Measurements from ENCODE around the gene TTLL9. TPM values are rescaled to one million over a fixed set of nuclear protein-coding genes. Genes with fewer than 3 reads are reported as not detected.
A peak's percentile ranks its signal among the peaks of the same experiment; 100 is the strongest.
"Not testable (repeated sequence)": the region's sequence is repeated elsewhere in the genome, so short reads cannot be mapped to it uniquely, and the experiment has no call there.

The TTLL9 gene
- total RNA-seq, 1 donor from 2014 or later: 0.37 TPM

- H3K27ac Mint-ChIP-seq (ENCODE audit: unreplicated experiment): no peak overlapping the region
- H3K4me1 Mint-ChIP-seq (ENCODE audit: low read depth): peaks cover 12% of the 10 kb centered on the region
- peak; percentile 54 for DNase-seq (ENCODE audit: low spot score)
- H3K27me3 Mint-ChIP-seq (ENCODE audit: low read depth): peaks cover 2% of the 10 kb centered on the region
- TF ChIP-seq CTCF (IDR thresholded peaks at IDR 0.05): no peak
- H3K36me3 Mint-ChIP-seq (ENCODE audit: low read depth): no peaks in the 10 kb centered on the region
- H3K9me3 Mint-ChIP-seq (ENCODE audit: low read depth): no peaks in the 10 kb centered on the region
- no peak overlapping the region for H3K4me3 Mint-ChIP-seq (ENCODE audit: unreplicated experiment)
These were observed 46.3 kb upstream of the TTLL9 start for GRCh38 chr20:31824125-31824485.

- H3K9me3 Mint-ChIP-seq (ENCODE audit: low read depth): no peaks in the 10 kb centered on the region
- TF ChIP-seq CTCF (IDR thresholded peaks at IDR 0.05): no peak
- H3K27ac Mint-ChIP-seq (ENCODE audit: unreplicated experiment): no peak overlapping the region
- no peak overlapping the region for H3K4me3 Mint-ChIP-seq (ENCODE audit: unreplicated experiment)
- H3K36me3 Mint-ChIP-seq (ENCODE audit: low read depth): no peaks in the 10 kb centered on the region
- H3K27me3 Mint-ChIP-seq (ENCODE audit: low read depth): peaks cover 2% of the 10 kb centered on the region
- peaks cover 12% of the 10 kb centered on the region for H3K4me1 Mint-ChIP-seq (ENCODE audit: low read depth)
- DNase-seq (ENCODE audit: low spot score): peak; percentile 76
These were observed 45.7 kb upstream of the TTLL9 start for GRCh38 chr20:31824554-31825313.

GRCh38 chr20:31826074-31826473, 44.4 kb upstream of the TTLL9 start:
- Mint-ChIP-seq H3K9me3 (ENCODE audit: low read depth) (no peaks in the 10 kb centered on the region), H3K4me3 (ENCODE audit: unreplicated experiment) (no peak overlapping the region), H3K4me1 (ENCODE audit: low read depth) (peaks cover 12% of the 10 kb centered on the region), H3K36me3 (ENCODE audit: low read depth) (no peaks in the 10 kb centered on the region), H3K27me3 (ENCODE audit: low read depth) (peaks cover 2% of the 10 kb centered on the region), H3K27ac (ENCODE audit: unreplicated experiment) (no peak overlapping the region)
- no peak for TF ChIP-seq CTCF (IDR thresholded peaks at IDR 0.05)
- no peak for DNase-seq (ENCODE audit: low spot score)

- Mint-ChIP-seq H3K4me3 (ENCODE audit: unreplicated experiment) (no peak overlapping the region), H3K9me3 (ENCODE audit: low read depth) (no peaks in the 10 kb centered on the region), H3K27ac (ENCODE audit: unreplicated experiment) (no peak overlapping the region), H3K36me3 (ENCODE audit: low read depth) (no peaks in the 10 kb centered on the region), H3K27me3 (ENCODE audit: low read depth) (peaks cover 2% of the 10 kb centered on the region), H3K4me1 (ENCODE audit: low read depth) (peaks cover 8% of the 10 kb centered on the region)
- no peak for DNase-seq (ENCODE audit: low spot score)
- no peak for TF ChIP-seq CTCF (IDR thresholded peaks at IDR 0.05)
These were observed 43.4 kb upstream of the TTLL9 start for GRCh38 chr20:31827059-31827458.

GRCh38 chr20:31828016-31828415, 42.4 kb upstream of the TTLL9 start:
- H3K27me3 Mint-ChIP-seq (ENCODE audit: low read depth); DNase-seq (ENCODE audit: low spot score); H3K9me3 Mint-ChIP-seq (ENCODE audit: low read depth); H3K27ac Mint-ChIP-seq (ENCODE audit: unreplicated experiment); H3K4me3 Mint-ChIP-seq (ENCODE audit: unreplicated experiment); H3K4me1 Mint-ChIP-seq (ENCODE audit: low read depth); H3K36me3 Mint-ChIP-seq (ENCODE audit: low read depth): not testable (repeated sequence)

GRCh38 chr20:31829731-31830130, 40.7 kb upstream of the TTLL9 start:
- no peaks in the 10 kb centered on the region for H3K9me3 Mint-ChIP-seq (ENCODE audit: low read depth)
- H3K4me3 Mint-ChIP-seq (ENCODE audit: unreplicated experiment): no peak overlapping the region
- peaks cover 18% of the 10 kb centered on the region for H3K4me1 Mint-ChIP-seq (ENCODE audit: low read depth)
- TF ChIP-seq CTCF (IDR thresholded peaks at IDR 0.05): no peak
- H3K36me3 Mint-ChIP-seq (ENCODE audit: low read depth): no peaks in the 10 kb centered on the region
- no peak overlapping the region for H3K27ac Mint-ChIP-seq (ENCODE audit: unreplicated experiment)
- peaks cover 2% of the 10 kb centered on the region for H3K27me3 Mint-ChIP-seq (ENCODE audit: low read depth)
- DNase-seq (ENCODE audit: low spot score): no peak

Data from chondrocyte (in vitro differentiated cells).